ENCODE data around the gene SCUBE3.

SCUBE3 gene

GRCh38 chr6:35203152-35203670 is 10.5 kb upstream of the SCUBE3 start:
- no peak for TF ChIP-seq CTCF (IDR thresholded peaks at IDR 0.05; ENCODE audit: insufficient read depth, low read length, poor library complexity, severe bottlenecking)
- Histone ChIP-seq H3K36me3 (ENCODE audit: control insufficient read depth, insufficient read depth, low read length) (no peaks in the 10 kb centered on the region), H3K4me3 (replicated peaks; ENCODE audit: low read depth, low read length) (no peak overlapping the region), H3K27me3 (replicated peaks; ENCODE audit: control insufficient read depth, insufficient read depth, low read length) (peaks cover 4% of the 10 kb centered on the region)
- DNase-seq (ENCODE audit: extremely low read depth, insufficient read length), result no peak

GRCh38 chr6:35203680-35204079 is 10.1 kb upstream of the SCUBE3 start:
- Histone ChIP-seq H3K36me3 (ENCODE audit: control insufficient read depth, insufficient read depth, low read length) (no peaks in the 10 kb centered on the region), H3K4me3 (replicated peaks; ENCODE audit: low read depth, low read length) (no peak overlapping the region), H3K27me3 (replicated peaks; ENCODE audit: control insufficient read depth, insufficient read depth, low read length) (peaks cover 4% of the 10 kb centered on the region)
- TF ChIP-seq CTCF (IDR thresholded peaks at IDR 0.05; ENCODE audit: insufficient read depth, low read length, poor library complexity, severe bottlenecking), result no peak
- no peak for DNase-seq (ENCODE audit: extremely low read depth, insufficient read length)

GRCh38 chr6:35206346-35206745 is 7.4 kb upstream of the SCUBE3 start:
- no peak overlapping the region for H3K4me3 ChIP-seq (replicated peaks; ENCODE audit: low read depth, low read length)
- TF ChIP-seq CTCF (IDR thresholded peaks at IDR 0.05; ENCODE audit: insufficient read depth, low read length, poor library complexity, severe bottlenecking), result no peak
- no peaks in the 10 kb centered on the region for H3K36me3 ChIP-seq (ENCODE audit: control insufficient read depth, insufficient read depth, low read length)
- DNase-seq (ENCODE audit: extremely low read depth, insufficient read length), result no peak
- H3K27me3 ChIP-seq (replicated peaks; ENCODE audit: control insufficient read depth, insufficient read depth, low read length), result peaks cover 4% of the 10 kb centered on the region

- peaks cover 8% of the 10 kb centered on the region for H3K27me3 ChIP-seq (replicated peaks; ENCODE audit: control insufficient read depth, insufficient read depth, low read length)
- no peak for DNase-seq (ENCODE audit: extremely low read depth, insufficient read length)
- TF ChIP-seq CTCF (IDR thresholded peaks at IDR 0.05; ENCODE audit: insufficient read depth, low read length, poor library complexity, severe bottlenecking), result no peak
These were observed 5.3 kb upstream of the SCUBE3 start for GRCh38 chr6:35208419-35208818.

GRCh38 chr6:35209081-35209480 is 4.7 kb upstream of the SCUBE3 start:
- no peak for TF ChIP-seq CTCF (IDR thresholded peaks at IDR 0.05; ENCODE audit: insufficient read depth, low read length, poor library complexity, severe bottlenecking)
- H3K27me3 ChIP-seq (replicated peaks; ENCODE audit: control insufficient read depth, insufficient read depth, low read length), result peaks cover 6% of the 10 kb centered on the region
- no peaks in the 10 kb centered on the region for H3K36me3 ChIP-seq (ENCODE audit: control insufficient read depth, insufficient read depth, low read length)
- H3K4me3 ChIP-seq (replicated peaks; ENCODE audit: low read depth, low read length), result no peak overlapping the region
- DNase-seq (ENCODE audit: extremely low read depth, insufficient read length), result no peak

More at GRCh38 chr6:35208419-35208818, 5.3 kb upstream of the SCUBE3 start:
- H3K4me3 ChIP-seq (replicated peaks; ENCODE audit: low read depth, low read length), result no peak overlapping the region
- no peaks in the 10 kb centered on the region for H3K36me3 ChIP-seq (ENCODE audit: control insufficient read depth, insufficient read depth, low read length)

Measured in GM06990 (cell line).